Measurements from ENCODE around the gene SLCO4A1. TPM values are rescaled to one million over a fixed set of nuclear protein-coding genes. Genes with fewer than 3 reads are reported as not detected.
"Not testable (repeated sequence)": the region's sequence is repeated elsewhere in the genome, so short reads cannot be mapped to it uniquely, and the experiment has no call there.

Gene SLCO4A1
- total RNA-seq, 4 donors from 2014 or later, result 6.7 to 22.1 (median 14.4) TPM

DNA sequence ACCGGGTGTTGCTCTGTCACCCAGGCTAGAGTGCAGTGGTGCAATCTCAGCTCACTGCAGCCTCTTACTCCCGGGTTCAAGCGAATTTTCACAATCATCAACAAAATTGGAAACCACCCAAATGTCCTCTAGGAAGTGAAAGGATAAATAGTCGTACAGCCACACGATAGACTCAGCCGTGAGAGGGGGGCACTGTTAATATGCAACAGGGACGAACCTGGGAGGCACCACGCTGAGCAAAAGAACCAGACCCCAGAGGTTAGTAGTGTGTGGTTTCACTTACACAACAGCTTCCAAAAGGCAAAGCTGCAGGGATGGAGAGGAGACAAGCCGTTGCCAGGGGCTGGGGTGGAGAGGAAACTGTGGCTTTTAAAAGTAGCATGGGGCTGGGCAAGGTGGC lies 36.2 kb downstream of the SLCO4A1 start:
- H3K27ac ChIP-seq, result no peak overlapping the region
- no peaks in the 10 kb centered on the region for H3K36me3 ChIP-seq
- no peaks in the 10 kb centered on the region for H3K4me1 ChIP-seq
- H3K4me3 ChIP-seq, result no peak overlapping the region
- H3K27me3 ChIP-seq, result peaks cover 0 to 96% (median 0%) of the 10 kb centered on the region in 4 donors
- TF ChIP-seq CTCF (IDR thresholded peaks at IDR 0.05), result no peak
- no peak for TF ChIP-seq POLR2A (IDR thresholded peaks at IDR 0.05)
- H3K9me3 ChIP-seq, result peaks cover 0 to 11% (median 0%) of the 10 kb centered on the region in 3 donors
- intact Hi-C loops (cut with DNase I), result loop anchor here (5.0 kb wide), 1 partner anchor 109 kb away; no protein-coding TSS in a partner anchor
- WGBS, 2 donors, result 23 to 48% methylated on average over 9 of the region's 9 CpGs
- DNase-seq, result no peak

- H3K27ac ChIP-seq, result no peak overlapping the region
- TF ChIP-seq POLR2A (IDR thresholded peaks at IDR 0.05), result no peak
- no peak for TF ChIP-seq CTCF (IDR thresholded peaks at IDR 0.05)
- H3K9me3 ChIP-seq, result peaks cover 0 to 11% (median 0%) of the 10 kb centered on the region in 3 donors
- 89% methylated on average over 11 of the region's 11 CpGs for WGBS, 2 donors
- no peaks in the 10 kb centered on the region for H3K36me3 ChIP-seq
- no peaks in the 10 kb centered on the region for H3K4me1 ChIP-seq
- H3K27me3 ChIP-seq, result peaks cover 0 to 94% (median 0%) of the 10 kb centered on the region in 4 donors
- intact Hi-C loops (cut with DNase I), result loop anchor here (5.0 kb wide), 1 partner anchor 107 kb away; no protein-coding TSS in a partner anchor
- no peak overlapping the region for H3K4me3 ChIP-seq
- DNase-seq, result no peak
These were observed 37.8 kb downstream of the SLCO4A1 start for GRCh38 chr20:62679978-62680589.

- no peaks in the 10 kb centered on the region for H3K36me3 ChIP-seq
- intact Hi-C loops (cut with DNase I), result no loop called here
- H3K4me3 ChIP-seq, result no peak overlapping the region
- no peak overlapping the region for H3K27ac ChIP-seq
- H3K4me1 ChIP-seq, result peaks cover 0 to 23% (median 4%) of the 10 kb centered on the region in 3 donors
- no peak for TF ChIP-seq CTCF (IDR thresholded peaks at IDR 0.05)
- no peak for TF ChIP-seq POLR2A (IDR thresholded peaks at IDR 0.05)
- H3K27me3 ChIP-seq, result peaks cover 0 to 87% (median 0%) of the 10 kb centered on the region in 4 donors
- H3K9me3 ChIP-seq, result peaks cover 0 to 11% (median 0%) of the 10 kb centered on the region in 3 donors
- 80 to 91% methylated on average over 18 to 22 of the region's 30 CpGs for WGBS, 2 donors
- no peak for DNase-seq
These were observed 40.7 kb downstream of the SLCO4A1 start for GRCh38 chr20:62682912-62683517.

GRCh38 chr20:62683660-62684322 lies 41.5 kb downstream of the SLCO4A1 start:
- intact Hi-C loops (cut with DNase I); H3K4me3 ChIP-seq; DNase-seq; H3K27ac ChIP-seq; H3K36me3 ChIP-seq: not testable (repeated sequence)
- WGBS, 2 donors, result 87 to 93% methylated on average over 31 to 36 of the region's 52 CpGs
- peaks cover 0 to 11% (median 0%) of the 10 kb centered on the region in 3 donors for H3K9me3 ChIP-seq
- peaks cover 0 to 89% (median 0%) of the 10 kb centered on the region in 4 donors for H3K27me3 ChIP-seq
- H3K4me1 ChIP-seq, result peaks cover 0 to 31% (median 9%) of the 10 kb centered on the region in 3 donors

GRCh38 chr20:62684981-62685380 lies 42.7 kb downstream of the SLCO4A1 start:
- Histone ChIP-seq H3K36me3 (no peaks in the 10 kb centered on the region), H3K4me1 (peaks cover 0 to 35% (median 10%) of the 10 kb centered on the region in 3 donors), H3K4me3 (no peak overlapping the region), H3K27ac (no peak overlapping the region), H3K9me3 (peaks cover 0 to 9% (median 0%) of the 10 kb centered on the region in 3 donors), H3K27me3 (peaks cover 0 to 89% (median 0%) of the 10 kb centered on the region in 4 donors)
- 73 to 78% methylated on average over 6 to 7 of the region's 12 CpGs for WGBS, 2 donors
- TF ChIP-seq POLR2A (IDR thresholded peaks at IDR 0.05), result no peak
- no peak for TF ChIP-seq CTCF (IDR thresholded peaks at IDR 0.05)
- intact Hi-C loops (cut with DNase I), result no loop called here
- DNase-seq, result no peak

All from esophagus squamous epithelium (tissue), 5 donors.